ENCODE measurements around the gene GRAP2. TPM values are rescaled to one million over a fixed set of nuclear protein-coding genes. Genes with fewer than 3 reads are reported as not detected.

Gene GRAP2
- total and polyA plus RNA-seq, 2 of the 8 experiments (the other 6 are each of a cell fraction or from before 2014, with no cell fraction given) = 0.08 TPM; not detected in 1

DNA sequence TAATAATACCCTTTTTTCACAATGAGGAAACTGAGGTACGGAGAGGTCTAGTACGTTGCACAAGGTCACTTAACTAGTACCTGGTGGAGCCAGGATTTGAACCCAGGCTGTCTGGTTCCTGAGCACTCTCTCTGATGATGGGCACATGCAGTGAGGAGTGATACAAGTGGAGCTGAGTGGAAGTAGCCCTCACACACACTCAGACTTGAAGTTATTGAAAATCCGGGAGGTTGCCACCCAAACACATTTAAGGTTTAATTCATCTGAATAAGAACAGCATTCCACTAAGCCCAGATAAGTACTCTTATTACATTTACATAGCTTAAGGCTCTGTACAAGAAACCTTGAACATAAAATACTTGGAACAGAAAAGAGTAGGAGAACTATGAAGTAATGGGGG lies 4.8 kb downstream of the GRAP2 start (continued):
- TF ChIP-seq, protein P1, sequence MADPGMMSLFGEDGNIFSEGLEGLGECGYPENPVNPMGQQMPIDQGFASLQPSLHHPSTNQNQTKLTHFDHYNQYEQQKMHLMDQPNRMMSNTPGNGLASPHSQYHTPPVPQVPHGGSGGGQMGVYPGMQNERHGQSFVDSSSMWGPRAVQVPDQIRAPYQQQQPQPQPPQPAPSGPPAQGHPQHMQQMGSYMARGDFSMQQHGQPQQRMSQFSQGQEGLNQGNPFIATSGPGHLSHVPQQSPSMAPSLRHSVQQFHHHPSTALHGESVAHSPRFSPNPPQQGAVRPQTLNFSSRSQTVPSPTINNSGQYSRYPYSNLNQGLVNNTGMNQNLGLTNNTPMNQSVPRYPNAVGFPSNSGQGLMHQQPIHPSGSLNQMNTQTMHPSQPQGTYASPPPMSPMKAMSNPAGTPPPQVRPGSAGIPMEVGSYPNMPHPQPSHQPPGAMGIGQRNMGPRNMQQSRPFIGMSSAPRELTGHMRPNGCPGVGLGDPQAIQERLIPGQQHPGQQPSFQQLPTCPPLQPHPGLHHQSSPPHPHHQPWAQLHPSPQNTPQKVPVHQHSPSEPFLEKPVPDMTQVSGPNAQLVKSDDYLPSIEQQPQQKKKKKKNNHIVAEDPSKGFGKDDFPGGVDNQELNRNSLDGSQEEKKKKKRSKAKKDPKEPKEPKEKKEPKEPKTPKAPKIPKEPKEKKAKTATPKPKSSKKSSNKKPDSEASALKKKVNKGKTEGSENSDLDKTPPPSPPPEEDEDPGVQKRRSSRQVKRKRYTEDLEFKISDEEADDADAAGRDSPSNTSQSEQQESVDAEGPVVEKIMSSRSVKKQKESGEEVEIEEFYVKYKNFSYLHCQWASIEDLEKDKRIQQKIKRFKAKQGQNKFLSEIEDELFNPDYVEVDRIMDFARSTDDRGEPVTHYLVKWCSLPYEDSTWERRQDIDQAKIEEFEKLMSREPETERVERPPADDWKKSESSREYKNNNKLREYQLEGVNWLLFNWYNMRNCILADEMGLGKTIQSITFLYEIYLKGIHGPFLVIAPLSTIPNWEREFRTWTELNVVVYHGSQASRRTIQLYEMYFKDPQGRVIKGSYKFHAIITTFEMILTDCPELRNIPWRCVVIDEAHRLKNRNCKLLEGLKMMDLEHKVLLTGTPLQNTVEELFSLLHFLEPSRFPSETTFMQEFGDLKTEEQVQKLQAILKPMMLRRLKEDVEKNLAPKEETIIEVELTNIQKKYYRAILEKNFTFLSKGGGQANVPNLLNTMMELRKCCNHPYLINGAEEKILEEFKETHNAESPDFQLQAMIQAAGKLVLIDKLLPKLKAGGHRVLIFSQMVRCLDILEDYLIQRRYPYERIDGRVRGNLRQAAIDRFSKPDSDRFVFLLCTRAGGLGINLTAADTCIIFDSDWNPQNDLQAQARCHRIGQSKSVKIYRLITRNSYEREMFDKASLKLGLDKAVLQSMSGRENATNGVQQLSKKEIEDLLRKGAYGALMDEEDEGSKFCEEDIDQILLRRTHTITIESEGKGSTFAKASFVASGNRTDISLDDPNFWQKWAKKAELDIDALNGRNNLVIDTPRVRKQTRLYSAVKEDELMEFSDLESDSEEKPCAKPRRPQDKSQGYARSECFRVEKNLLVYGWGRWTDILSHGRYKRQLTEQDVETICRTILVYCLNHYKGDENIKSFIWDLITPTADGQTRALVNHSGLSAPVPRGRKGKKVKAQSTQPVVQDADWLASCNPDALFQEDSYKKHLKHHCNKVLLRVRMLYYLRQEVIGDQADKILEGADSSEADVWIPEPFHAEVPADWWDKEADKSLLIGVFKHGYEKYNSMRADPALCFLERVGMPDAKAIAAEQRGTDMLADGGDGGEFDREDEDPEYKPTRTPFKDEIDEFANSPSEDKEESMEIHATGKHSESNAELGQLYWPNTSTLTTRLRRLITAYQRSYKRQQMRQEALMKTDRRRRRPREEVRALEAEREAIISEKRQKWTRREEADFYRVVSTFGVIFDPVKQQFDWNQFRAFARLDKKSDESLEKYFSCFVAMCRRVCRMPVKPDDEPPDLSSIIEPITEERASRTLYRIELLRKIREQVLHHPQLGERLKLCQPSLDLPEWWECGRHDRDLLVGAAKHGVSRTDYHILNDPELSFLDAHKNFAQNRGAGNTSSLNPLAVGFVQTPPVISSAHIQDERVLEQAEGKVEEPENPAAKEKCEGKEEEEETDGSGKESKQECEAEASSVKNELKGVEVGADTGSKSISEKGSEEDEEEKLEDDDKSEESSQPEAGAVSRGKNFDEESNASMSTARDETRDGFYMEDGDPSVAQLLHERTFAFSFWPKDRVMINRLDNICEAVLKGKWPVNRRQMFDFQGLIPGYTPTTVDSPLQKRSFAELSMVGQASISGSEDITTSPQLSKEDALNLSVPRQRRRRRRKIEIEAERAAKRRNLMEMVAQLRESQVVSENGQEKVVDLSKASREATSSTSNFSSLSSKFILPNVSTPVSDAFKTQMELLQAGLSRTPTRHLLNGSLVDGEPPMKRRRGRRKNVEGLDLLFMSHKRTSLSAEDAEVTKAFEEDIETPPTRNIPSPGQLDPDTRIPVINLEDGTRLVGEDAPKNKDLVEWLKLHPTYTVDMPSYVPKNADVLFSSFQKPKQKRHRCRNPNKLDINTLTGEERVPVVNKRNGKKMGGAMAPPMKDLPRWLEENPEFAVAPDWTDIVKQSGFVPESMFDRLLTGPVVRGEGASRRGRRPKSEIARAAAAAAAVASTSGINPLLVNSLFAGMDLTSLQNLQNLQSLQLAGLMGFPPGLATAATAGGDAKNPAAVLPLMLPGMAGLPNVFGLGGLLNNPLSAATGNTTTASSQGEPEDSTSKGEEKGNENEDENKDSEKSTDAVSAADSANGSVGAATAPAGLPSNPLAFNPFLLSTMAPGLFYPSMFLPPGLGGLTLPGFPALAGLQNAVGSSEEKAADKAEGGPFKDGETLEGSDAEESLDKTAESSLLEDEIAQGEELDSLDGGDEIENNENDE (IDR thresholded peaks at IDR 0.05; ENCODE audit: insufficient replicate concordance, low read length) = no peak
- TF ChIP-seq RXRA (IDR thresholded peaks at IDR 0.05; ENCODE audit: insufficient read depth, low read depth, low read length) (no peak), SIN3A (conservative IDR thresholded peaks at IDR 0.05 in 1 of 2, IDR thresholded peaks at IDR 0.05 in 1 of 2; ENCODE audit: low read depth in 1 of 2, low read length in 2 of 2) (no peak), ASH2L (IDR thresholded peaks at IDR 0.05; ENCODE audit: low read length) (no peak), RFX5 (IDR thresholded peaks at IDR 0.05; ENCODE audit: borderline replicate concordance, low read depth, low read length) (no peak), GTF2F1 (IDR thresholded peaks at IDR 0.05; ENCODE audit: borderline replicate concordance, low read depth, low read length) (no peak), EGR1 (IDR thresholded peaks at IDR 0.05; ENCODE audit: borderline replicate concordance, low read depth, low read length) (no peak), PHF8 (conservative IDR thresholded peaks at IDR 0.05; ENCODE audit: low read depth, low read length) (no peak), SP4 (IDR thresholded peaks at IDR 0.05; ENCODE audit: low read length) (no peak), CTBP2 (IDR thresholded peaks at IDR 0.05; ENCODE audit: borderline replicate concordance, insufficient read depth, insufficient read length, low read length) (no peak)
- TF ChIP-seq, protein P2, sequence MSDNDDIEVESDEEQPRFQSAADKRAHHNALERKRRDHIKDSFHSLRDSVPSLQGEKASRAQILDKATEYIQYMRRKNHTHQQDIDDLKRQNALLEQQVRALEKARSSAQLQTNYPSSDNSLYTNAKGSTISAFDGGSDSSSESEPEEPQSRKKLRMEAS (IDR thresholded peaks at IDR 0.05) = no peak

All from H1 (cell line).